HG02763 (cell line): ENCODE results near the gene DLGAP1.

Experiments used
- ATAC-seq: cut with Tn5 transposase; IDR thresholded peaks from one replicate; pipeline ENCODE4 v1.9.1; 2021; ENCODE audit warnings: mild to moderate bottlenecking, moderate library complexity; ENCODE audit not compliant: unreplicated experiment

DLGAP1 gene

DNA sequence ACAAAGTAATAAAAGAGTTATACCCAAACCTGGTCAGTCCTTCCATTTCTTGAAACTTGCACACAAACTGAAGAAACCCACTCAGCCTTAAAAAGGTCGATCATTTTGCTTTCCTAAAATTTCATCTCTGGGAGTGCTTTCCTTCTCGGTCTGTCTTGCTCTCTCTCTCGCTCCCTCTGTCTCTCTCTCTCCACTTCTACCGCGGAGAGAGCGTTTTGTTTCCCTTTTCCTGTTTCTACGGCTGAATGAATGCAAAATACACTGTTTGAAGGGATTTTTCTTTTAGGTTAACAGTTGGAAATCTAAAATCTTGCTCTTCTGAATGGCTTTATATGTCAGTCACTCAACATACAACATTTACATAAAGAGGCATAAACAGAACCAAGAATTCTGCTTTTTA, 581.0 kb downstream of the DLGAP1 start:
- ATAC-seq = no peak

DNA sequence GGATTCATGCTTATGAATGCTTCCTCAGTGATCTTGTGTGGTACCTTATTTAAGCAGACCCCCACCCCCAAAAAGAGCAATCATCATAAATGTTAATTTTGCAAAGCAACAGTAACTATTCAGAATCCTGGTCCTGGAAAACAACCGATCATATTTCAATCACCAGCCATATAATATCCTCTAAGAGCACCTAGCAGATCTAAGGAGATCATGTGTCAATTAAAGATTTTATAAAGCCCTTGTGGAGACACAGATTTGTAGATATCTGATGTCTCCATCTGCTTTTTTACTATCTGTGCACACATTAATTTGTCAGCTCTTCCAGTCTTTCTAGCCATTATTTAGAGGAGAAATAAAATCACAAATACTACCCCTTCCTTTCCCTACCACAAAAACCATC, 581.4 kb downstream of the DLGAP1 start:
- no peak for ATAC-seq

DNA sequence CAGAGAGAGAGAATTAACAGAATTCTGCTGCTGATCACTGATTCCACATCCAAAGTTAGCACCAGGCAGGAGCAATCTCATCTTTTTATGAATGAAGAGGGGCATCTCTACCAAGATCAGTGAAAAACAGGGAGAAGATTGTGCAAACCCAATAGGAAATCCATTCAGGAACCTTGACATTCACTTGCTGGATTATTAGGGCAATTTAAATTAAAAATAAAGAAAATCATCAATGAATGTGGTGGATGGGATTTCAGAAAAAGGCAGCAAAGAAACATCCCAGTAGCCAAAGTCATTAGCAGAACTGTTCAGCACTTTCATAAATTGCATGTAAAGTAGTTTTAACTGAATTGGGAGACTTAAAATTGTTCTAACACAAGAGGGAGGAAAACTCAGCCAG, 581.9 kb downstream of the DLGAP1 start:
- no peak for ATAC-seq

DNA sequence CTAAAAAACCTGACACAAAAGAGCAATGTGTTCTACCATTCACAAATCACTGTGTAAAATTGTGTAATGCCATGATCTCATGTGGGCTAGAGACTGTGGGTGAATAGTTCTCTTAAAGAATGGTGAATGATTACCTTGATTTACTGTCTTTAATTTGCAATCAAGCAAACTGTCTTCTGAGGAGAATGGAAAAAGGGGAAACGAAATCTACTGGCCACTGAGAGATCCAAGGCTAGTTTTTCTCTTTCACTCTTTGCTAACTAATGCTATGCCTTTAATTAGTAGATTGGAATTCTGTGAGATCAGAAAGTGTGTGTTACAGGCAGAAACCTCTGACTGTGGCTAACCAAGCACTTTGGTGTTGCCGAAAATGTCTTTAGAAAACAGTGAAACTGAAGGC, 582.5 kb downstream of the DLGAP1 start:
- no peak for ATAC-seq

DNA sequence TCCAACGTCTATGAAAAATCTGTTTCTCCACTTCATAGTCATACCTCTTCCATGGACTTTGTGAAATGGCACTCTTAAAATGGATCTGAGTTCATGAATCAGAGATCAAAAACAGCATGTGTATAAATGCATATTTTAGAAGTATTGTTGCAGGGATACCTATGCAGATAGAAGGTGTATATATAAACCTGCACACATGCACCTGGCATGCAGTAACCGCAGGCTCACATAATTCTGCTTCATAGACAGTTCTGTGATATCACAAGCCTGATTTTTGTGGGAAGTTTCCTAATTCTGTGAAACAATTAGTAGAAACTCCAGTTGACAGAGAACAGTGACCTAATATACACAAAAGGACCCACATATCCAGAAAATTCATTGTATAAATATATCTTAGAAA, 583.4 kb downstream of the DLGAP1 start:
- no peak for ATAC-seq

DNA sequence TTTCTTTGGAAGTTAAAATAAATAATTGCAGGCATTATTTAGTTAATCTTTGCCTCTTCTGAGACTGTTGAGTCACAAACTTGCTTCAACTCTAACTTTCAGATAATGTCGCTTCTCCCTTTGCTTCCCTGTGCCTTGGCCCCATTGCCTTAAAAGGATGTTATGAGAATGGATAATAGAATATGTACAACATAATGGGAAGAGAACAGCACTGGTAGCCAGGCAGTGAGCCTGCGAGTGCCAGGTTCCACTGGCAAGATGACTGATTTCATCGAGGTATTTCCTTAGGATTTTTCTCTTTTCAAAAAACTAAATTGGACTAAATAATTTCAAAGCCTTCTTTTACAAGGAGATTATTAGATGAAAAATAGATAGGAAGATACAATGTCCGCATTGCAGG, 584.2 kb downstream of the DLGAP1 start:
- ATAC-seq = no peak

DNA sequence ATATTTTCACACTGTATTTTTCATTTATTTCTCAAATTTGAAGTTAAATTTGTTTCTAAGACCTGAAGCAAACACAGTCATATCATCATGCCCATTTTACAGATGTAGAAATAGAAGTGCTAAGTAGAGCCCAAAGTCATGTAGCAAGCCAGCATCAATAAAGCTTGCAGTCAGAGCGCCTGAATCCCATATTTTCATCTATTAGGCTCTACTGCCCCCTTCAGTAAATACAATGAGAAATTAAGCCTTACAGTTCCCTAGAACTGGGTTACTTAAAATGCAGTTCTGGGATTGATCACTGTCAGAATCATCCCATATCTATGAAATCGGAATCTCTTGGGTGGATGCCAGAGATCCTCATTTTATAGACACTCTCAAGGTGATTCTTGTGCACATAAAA, 585.3 kb downstream of the DLGAP1 start:
- no peak for ATAC-seq

DNA sequence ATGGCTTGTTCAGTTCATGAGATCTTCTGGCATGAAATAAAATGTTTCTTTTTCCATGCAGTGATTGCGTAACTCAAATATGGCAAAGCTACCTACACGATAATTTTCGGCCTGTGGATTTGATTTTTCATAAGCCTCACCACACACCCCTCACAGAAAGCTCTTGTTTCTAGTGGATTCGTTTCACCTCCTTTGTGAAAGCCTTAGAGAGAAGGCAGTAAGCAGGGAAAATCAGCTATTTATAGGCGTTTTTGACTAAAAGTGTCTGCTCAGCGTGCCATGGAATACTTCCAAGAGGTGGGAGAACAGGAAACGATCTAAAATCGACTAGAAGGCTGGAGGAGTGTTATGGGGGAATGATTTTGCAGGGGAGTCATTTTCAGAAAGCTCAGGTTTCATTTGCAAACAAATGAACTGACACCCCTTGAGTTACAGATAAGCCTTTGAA, 587.2 kb downstream of the DLGAP1 start:
- ATAC-seq = no peak

DNA sequence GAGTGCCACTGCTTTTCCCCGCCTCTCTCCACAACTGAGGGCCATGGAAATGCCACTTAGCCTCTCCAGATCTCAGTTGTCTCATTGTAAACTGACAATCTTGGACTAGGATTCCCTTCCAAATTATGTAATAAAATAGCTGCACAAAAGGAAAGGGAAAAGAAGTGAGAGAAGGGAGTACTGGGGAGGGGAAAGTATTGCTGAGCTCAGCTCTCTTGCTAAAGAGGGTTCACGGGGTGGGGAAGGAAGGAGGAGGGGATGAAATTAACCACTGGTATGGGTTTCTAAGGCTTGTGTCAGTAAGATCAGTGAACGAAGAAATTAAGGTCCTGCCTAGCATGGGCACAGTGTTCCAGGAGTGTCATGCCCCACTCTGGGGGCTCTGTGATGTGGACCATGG, 587.9 kb downstream of the DLGAP1 start:
- no peak for ATAC-seq

DNA sequence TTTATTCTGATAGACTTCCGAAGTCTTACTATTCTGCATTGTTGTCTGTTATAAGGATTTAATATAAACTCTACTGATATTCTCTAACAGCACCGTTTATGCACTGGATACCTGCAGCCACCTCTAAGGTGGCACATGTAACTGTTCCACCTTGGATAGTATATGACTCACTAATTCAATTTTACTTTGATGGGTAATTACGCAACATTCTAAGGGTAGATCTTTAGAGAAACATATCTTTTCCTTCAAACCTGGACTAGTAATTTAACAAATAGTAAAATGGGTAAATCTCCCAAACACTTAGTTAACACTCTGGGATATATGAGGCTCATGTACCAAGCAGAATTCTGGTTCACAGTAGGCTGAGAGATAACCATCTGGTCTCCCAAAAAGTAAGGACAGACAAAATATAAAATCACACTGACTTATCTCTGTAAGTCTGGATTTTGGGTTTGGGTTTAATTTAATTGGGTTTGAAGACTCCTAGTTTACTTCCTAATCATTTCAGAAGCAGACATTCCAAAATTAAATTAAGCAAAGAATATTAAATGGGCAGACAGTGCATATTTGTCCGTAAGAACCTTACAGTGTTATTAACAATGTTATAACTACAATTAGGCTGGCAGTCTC, 590.3 kb downstream of the DLGAP1 start:
- no peak for ATAC-seq

DNA sequence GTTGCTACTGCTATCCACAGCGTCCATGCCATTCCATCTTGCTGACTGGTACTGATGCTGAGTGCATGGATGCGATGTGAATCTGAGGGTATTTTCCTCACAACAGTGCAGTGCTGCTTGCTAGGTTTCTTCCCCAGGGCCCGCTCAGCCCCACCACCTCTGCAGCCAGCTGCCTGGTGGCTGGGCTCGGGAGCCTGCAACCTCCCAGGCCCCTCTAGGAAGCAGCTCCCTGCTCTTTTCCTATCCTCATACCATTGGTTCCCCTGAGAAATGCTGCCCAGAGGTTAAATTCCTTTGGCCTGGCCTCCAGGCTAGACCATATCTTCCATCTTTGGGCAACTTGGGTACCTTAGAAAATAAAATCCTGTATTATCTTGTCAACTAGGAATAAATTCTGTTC, 591.5 kb downstream of the DLGAP1 start:
- no peak for ATAC-seq

DNA sequence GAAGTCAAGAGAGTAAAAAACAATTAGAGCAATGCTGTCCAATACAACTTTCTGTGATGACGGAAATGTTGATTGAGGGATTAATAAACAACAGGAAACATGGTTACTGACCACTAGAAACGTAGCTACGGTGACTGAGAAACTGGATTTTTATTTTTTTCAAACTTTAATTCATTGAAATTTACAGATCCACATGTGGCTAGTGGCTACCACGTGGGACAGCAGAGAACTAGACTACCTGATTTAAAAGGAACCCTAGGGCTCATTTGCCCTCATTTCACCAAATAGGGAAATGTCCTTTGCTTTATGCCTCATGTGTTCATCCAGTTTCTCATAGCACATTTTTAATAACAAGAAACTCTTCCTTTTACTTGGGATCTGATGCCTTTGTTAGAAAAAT, 592.1 kb downstream of the DLGAP1 start:
- ATAC-seq = no peak

DNA sequence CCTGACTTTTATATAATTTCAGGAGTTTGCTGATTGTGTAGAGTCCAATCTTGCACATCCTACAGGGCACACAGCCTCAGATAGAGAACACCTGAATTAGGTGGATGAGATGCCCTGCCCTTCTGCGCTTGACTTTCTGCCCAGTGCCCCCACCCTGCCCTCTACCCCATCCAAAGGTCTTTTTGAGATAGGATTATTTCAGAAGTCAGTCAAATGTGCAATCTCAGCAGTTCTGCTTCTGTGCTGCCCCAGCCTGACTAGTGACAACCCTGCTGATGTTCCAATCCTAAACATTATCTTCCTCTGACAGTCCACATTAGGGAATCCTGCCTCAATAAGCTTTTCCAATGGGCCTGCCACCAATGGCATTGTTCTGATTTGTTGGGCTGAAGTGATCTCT, 593.6 kb downstream of the DLGAP1 start:
- ATAC-seq = no peak

DNA sequence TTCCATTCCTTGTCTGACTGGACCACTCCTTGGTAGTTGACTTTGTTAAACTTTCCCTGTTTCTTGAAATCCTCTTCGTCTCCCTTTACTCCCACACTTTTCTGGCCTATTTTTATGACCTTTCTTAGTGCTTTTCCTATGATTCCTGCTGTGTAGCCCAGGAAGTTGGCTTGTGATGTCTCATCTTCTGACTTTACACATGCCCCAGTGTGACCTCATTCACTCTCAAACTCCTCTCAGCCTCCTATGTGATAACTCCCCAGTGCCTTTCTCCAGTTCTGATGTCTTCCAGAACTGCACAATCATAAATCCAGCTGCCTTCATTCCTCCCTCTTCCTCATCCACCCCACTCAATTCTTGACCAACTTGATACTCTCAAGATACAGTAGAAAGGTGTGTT, 597.6 kb downstream of the DLGAP1 start:
- no peak for ATAC-seq

DNA sequence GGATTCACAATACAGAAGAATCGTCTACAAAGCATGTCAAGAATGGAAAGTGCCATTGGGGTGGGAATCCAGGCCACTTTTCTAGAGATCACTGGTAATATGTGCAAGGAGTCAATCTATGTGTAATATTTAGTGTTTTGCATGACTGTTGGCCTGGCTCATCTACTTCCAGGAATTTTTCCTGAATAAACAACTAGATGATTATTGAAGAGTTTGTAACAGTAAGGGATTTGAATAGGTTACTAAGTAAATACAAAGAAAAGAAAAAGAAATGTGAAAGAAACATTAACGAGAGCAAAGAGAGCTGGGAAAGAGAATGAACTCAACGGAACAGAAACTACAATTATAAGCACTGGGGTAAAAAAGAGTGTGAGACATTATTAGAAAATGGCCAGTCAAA, 599.1 kb downstream of the DLGAP1 start:
- ATAC-seq = no peak

DNA sequence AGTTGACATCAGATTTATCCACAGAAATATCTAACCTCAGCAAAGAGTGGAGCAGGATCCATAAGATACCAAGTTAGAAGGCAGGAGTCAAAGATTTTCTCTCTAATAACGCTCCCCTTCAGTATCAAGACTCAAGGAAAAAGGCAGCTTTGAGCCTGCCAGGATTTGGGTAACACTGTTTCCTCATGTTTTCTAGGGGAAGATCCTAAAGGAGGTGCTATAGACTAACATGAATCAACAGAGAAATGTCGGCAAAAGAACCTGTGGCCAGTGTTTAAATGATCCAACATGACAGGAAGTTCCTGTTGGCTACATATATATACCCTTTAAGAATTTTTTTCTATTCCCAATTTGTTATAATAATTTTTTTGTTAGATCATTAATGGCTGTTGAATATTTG, 602.8 kb downstream of the DLGAP1 start:
- no peak for ATAC-seq

DNA sequence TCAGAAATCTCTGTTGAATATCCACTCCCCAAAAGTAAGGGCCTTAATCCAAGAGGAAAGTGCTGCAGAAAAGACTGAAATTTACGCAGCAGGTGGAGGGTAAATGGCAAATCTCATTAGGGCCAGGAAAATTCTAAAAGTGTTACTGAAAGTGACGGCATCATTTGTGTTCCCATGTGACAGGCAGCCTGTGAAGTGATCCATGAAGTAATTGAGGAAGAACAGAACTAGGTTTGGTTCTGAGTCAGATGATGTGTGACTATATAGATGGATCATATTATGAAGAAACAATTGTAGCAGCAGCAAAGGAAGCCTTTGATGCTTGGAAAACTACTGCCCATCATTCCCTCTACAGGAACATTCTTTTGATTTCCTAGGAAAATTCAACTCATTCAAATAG, 603.9 kb downstream of the DLGAP1 start:
- no peak for ATAC-seq

DNA sequence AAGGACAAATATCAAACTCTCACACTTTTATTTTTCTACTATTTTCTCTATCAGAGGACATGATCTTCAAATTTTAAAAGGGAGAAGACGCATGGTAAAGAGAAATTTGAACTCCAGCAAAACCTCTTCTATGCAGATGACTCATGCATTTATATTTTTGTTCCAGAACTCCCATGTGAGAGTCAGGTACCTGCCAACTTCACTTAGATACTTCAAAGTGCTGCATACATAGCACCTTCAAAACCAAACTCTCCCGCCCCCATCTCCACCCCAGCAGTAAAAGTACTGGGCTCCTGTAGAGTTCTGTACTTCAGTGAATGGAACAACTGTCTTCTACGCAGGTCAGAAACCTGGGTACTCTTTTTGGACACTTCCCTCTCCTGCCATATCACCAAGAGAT, 606.8 kb downstream of the DLGAP1 start:
- no peak for ATAC-seq

DNA sequence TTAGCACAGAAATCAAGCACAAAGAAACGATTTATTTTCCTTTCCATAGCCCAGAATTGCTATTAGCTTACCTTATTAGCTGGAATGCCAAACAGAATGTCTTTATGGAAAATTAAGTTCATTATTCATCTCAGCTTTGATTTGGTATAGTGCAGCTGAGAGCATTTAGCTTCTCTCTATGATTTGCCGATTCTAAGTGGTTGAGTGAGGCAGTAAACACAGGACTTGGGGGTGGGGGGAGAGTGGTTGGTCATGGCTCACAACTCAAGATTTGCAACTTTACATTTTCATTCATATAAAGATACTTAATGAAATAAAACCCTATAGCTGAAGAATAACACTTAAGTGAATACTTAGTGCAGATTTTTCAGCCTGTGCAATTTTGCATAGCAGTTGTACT, 609.9 kb downstream of the DLGAP1 start:
- ATAC-seq = no peak

DNA sequence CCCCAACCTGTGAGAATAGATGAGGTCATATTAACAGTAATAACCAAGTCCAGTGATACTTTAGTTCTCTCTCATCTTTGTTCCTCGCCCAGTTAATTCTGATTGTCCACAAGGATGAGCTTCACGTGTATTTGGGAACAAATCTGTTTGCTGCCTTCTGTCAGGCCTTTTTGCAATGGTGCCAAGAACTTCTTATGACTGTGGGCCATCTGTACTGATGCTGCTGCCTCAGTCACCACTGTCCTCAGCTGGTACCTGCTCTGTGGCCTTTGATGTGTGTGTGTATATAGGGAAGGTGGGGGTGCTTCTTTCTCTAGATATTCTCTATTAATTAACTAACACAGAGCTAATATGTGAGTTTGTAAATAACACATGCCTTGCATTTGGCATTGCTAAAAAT, 612.3 kb downstream of the DLGAP1 start:
- ATAC-seq = no peak

DNA sequence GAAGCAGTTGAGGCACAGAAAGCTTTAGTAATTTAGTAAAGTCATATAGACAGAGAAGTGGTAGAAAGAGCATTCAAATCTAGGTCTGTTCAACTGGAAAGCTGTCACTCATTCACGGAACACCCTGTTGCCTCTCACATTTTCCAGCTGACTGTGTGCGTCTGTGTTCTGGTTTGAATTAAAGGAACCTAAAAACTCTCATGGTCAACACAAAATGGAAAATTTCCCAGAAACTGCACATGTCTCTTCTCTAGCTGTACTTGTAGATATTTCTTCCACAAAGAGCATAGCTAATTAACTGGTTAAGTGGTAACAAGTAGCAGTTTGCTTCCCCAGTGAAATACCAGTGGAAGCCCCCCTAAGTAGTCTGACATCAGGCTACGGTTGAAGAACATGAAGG, 614.3 kb downstream of the DLGAP1 start:
- ATAC-seq = no peak

DNA sequence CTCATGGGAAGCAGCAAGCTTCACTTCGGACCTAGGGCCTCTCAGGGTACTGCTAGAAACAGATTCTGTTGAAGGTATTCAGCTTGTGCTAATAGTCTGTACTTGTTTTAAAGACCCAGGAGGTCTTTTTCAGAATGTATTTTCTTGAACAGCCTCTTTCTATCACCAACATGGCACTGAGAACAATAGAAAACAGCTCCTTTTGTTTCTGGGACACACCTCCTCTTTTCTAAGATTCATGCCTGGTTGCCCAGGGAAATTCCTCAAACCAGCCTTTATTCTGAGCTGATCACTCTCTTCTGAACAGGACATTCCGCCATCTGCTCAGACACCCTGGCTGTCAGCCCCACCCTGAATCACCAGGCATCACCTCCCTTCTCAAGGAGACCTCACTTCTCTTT, 615.5 kb downstream of the DLGAP1 start:
- ATAC-seq = no peak

DNA sequence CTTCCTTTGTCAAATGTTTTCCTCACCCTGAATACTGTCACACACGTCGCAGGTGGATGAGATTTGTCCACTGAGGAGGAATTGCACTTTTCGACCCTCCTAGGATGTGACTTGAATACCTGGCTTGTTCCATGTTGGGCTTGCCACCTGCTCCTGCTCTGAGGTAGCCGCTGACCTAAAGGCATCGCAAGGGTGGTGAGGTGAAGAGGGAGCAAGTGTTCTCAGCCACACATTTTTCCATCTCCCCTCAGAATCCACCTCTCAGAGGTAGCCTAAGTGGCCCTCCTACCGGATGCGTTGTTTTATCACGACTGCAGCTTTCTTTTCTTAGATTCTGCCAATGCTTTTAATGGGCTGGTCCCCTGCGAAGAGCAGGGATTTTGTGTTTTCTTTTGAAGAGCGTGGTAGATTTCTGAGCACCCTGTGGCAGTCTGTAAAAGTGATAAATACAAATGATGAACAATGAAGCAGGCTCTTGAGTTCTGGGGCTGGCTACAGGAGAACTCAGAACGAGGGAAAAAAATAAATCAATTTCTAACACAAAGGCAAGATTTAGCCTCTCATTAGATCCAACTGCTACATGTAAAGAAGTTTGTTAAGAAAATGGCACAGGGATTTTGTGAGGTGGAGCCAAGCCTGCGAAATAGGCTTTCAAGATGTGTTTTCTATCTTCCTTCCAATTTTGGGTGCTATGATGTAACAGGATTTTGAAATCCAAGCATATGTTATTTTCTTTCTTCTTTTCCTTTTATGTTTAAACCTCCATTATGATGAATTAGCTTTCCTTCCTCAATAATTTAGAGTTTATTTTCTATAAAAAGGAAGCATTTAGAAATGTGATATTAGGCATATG, 618.4 kb downstream of the DLGAP1 start:
- no peak for ATAC-seq
